OCI-M1 (cell line): ENCODE measurements around the gene FAM222B.
"Not testable (repeated sequence)": the region's sequence is repeated elsewhere in the genome, so short reads cannot be mapped to it uniquely, and the experiment has no call there.

Source experiments
- DNase-seq: peaks from one replicate; lab custom pipeline; 2025; lab: John Stamatoyannopoulos, UW

FAM222B gene

DNA sequence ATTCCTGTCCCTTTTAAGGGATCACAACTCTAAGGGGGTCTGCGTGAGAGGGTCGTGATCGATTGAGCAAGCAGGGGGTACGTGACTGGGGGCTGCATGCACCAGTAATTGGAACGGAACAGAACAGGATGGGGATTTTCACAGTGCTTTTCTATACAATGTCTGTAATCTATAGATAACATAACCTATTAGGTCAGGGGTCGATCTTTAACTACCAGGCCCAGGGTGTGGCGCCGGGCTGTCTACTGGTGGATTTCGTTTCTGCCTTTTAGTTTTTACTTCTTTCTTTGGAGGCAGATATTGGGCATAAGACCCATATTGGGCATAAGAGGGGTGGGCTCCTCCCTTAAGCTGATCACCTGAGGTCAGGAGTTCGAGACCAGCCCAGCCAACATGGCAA, 6.0 kb downstream of the FAM222B start:
- DNase-seq, result not testable (repeated sequence)

GRCh38 chr17:28834420-28834819, 8.2 kb downstream of the FAM222B start:
- DNase-seq, result no peak

DNA sequence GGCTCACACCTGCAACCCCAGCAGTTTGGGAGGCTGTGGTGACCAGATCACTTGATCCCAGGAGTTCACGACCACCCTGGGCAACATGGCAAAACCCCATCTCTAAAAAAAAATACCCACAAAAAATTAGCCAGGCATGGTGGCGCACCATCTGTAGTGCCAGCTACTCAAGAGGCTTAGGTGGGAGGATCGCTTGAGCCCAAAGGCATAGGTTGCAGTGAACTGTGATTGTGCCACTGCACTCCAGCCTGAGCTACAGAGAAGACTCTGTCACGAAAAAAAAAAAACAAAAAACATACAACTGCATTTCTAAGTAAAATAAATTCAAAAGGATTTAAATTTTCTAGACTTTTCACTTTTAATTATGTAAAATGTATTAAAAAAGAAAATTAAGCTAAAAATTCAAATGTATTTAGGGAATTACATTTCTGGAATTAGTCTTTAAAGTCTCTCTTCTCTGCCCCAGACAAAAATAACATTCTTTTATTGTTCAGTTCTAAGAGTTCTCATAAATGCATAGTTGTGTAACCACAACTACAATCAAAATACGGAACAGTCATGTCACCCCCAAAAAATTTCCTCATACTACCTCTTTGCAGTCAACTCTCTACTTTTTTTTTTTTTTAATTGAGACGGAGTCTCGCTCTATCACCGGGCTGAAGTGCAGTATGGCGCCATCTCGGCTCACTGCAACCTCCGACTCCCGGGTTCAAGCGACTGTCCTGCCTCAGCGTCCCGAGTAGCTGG, 14.1 kb downstream of the FAM222B start:
- no peak for DNase-seq

DNA sequence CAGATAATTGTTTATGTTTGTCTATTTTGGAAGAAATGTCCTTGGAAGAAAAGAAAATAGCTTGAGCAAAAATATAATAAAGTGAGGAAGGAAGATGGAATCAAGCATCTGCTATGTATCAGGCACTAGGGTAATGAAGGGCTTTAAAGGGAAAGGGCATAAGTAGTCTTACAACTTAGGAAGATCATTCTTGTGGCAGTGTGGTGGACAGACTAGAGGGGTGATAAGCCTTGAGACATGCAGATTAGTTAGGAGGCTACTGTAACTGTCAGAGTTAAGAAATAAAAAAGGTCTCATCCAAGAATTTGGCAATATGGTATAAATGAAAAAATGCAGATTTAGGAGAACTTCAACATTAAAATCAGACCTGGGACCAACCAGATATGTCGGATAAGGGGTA, 14.9 kb downstream of the FAM222B start:
- peak; percentile 73 for DNase-seq

DNA sequence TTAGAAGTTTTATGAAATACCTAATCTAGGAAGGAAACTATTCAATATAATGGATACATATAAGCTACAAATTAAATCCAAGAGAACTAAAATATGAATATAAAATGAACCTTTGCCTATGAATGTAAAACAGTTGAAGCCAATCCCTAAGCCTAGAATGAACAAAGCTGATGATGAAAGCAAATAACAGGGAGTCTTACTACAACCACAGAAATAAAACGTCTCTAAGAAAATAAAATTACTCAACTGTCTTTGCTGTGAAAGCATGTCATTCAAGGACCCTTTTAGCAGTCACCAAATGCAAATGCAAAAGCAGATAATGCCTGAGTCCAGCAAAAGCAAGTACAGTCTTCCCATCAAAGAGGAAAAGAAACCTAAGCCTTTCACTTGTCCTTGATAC, 23.0 kb downstream of the FAM222B start:
- DNase-seq, result no peak

GRCh38 chr17:28818819-28819221, 23.8 kb downstream of the FAM222B start:
- no peak for DNase-seq

DNA sequence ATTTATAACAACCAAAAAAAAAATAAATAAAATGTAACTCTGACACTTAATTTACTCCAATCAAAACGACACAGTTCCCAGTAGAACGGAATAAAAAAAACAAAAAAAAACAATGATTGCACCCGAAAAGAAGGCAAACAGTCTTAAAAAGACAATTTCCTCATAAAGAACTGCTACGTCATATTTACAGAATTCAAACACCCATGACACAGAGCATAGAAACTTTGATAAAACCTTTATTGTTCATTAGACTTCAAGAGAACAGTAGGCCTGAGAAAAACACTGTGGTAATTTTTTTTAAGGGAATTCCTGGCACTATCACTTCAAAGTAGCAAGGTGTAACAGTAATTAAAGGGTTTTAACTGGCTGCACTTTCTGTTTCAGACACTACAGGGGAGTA, 26.1 kb downstream of the FAM222B start:
- DNase-seq, result no peak

- peak; percentile 91 for DNase-seq
Measured at GRCh38 chr17:28812748-28813377, 29.7 kb downstream of the FAM222B start.

DNA sequence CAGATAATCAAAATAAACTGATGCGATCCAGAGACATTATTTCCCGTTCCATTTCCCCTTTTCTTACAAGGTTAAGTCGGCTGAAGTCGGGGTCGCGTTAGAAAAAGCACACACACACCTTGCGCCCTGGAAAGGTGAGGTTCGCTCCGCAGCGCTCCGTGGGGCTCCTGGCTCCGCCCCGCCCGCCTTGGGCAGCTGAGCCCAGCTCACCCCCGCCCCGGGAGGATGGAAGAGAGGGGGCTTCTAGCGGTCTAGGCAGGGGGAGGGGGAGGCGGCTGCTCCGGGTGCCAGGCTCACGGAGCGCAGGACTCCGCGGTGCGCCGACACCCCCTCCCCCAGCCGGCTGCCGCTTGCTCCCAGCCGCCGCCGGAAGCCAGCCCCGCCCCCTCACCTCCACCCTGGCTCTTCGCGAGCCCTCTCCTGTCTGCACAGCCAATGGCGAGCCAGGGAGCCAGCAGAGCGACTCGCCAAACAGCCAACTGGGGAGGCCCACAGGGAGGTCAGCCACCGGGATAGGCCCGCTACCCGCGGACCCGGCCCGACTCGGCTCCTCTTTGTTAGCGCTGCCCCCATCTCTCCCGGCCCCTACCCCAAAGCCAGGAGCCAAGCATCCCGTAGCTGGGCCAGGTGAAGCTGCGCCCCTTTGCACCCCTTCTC, 30.4 kb downstream of the FAM222B start:
- DNase-seq, result peak; percentile 99

DNA sequence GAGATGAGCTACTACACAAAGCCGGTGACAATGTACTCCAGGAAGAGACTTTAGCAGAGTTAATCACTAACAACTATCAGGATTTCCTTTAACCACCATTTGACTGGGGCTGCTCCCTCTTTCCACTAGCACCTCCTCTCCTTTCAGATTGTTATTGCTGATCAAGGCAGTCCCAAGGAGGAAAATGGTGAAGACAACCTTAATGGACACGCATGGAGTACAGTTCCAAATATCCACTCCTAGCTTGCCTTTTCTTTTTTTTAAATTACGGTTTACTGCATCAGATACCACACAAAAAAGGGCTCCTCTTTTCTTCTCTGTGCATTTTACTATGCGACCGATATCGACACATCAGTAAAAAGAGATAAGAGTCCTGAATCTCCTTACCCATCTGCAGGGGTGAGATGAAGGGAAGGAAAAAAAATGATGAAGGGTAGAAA, 30.9 kb downstream of the FAM222B start:
- peak; percentile 81 for DNase-seq

DNA sequence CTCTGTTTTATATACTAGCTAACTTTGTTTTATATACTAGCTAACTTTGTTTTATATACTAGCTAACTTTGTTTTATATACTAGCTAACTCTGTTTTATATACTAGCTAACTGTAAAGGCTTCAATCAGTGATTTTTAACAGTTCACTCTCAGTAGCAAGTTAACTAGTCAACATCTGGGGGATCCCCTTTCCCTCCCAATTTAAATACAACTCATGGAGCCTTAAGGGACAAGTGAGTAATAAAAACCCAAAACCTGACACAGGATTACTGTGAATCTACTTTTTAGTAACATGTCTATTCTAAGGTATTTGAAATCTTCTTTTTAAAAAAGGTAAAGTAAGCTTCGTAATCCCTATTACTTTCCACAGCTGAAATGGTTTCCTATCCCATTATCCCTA, 32.2 kb downstream of the FAM222B start:
- no peak for DNase-seq

GRCh38 chr17:28807925-28808634, 34.5 kb downstream of the FAM222B start:
- DNase-seq, result no peak

DNA sequence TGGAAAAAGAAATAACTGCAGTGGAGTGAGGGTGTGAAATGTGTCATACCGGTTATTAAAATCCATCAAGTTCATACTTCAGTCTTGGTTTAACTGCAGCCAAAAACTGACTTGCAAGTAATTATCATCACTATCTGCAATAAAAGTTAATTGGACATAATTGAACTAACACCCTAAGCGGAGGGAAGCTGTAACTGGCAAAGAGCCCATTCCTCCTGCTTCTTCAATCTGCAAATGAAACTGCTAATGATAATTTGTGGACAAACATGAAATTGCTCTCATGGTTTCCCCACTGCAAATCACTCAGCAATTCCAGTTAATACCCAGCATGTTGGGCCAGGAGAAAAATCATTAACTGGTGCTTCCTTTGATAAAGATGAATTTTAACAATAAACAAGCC, 46.5 kb downstream of the FAM222B start:
- no peak for DNase-seq

GRCh38 chr17:28794846-28795441, 47.6 kb downstream of the FAM222B start:
- DNase-seq, result not testable (repeated sequence)

- peak; percentile 85 for DNase-seq
Measured at GRCh38 chr17:28792877-28793661, 49.5 kb downstream of the FAM222B start.

DNA sequence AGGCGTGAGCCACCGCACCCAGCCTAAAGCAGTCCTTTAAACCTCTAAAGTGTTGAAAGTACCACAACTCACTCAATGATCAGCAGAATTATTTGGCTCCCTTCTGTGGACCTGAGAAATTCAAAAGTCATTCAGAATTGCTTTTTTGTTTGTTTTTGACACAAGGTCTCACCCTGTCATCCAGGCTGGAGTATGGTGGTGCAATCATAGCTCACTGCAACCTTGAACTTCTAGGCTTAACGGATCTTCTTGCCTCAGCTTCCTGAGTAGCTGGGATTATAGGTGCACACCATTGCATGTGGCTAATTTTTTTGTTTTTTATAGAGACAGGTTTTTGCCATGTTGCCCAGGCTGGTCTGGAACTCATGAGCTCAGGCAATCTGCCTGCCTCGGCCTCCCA, 54.5 kb downstream of the FAM222B start:
- DNase-seq, result no peak

DNA sequence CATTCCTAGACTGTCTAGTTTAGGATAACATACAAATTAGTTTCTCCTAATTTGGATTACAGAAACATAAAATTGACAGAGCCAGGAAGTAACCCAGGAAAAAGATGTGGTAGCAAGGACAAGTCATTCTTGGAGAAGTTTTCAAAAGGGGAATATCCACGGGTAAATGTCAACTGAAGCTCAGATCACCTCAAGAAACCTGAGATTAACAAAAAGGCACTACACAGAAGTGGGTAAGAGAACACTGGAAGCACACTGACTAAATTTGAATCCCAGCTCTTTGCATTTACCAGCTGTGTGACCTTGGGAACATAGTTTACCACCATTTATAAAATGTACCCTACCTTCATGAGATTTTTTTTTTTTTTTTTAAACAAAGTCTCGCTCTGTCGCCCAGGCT, 59.4 kb downstream of the FAM222B start:
- no peak for DNase-seq

DNA sequence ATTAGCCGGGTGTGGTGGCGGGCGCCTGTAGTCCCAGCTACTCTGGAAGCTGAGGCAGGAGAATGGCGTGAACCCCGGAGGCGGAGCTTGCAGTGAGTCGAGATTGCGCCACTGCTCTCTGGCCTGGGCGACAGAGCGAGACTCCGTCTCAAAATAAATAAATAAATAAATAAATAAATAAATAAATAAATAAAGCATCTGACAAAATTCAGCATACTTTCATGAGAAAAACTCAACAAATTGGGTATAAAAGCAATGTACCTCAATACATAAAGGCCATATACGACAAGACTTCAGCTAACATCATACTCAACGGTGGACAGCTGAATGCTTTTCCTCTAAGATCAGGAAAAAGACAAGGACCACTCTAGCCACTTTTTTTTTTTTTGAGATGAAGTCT, 63.0 kb downstream of the FAM222B start:
- DNase-seq, result not testable (repeated sequence)

GRCh38 chr17:28777178-28777577, 65.4 kb downstream of the FAM222B start:
- no peak for DNase-seq

- no peak for DNase-seq
Measured at GRCh38 chr17:28774206-28774605, 68.4 kb downstream of the FAM222B start.

- no peak for DNase-seq
Measured at GRCh38 chr17:28773736-28774135, 68.9 kb downstream of the FAM222B start.
